ENCODE results near the gene GYS2. TPM values are rescaled to one million over a fixed set of nuclear protein-coding genes. Genes with fewer than 3 reads are reported as not detected.

The GYS2 gene
- total and polyA plus RNA-seq, 2 donors from 2014 or later, result not detected

DNA sequence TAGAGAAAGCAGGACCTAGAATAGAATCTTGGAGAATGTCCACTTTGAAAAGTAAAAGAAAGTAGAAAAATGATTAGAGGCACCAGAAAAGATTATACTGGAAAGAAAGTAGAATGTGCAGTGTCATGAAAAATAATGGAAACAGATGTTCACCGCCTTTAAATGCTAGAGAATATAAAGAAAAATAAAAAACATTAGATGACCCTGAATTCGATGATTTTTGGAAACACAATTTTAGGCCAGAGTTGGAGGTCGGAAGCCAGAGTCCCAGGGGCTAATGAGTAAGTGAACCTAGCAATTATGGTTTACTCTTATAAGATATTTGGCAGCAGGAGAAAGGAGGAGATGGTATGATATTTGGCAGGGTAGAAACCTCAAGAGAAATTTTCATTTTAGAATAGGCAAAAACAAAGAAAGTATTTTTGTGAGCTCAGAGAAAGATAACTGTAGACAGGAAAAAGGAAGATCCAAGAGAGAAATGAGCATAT is 37.7 kb downstream of the GYS2 start:
- Histone ChIP-seq H3K4me3 (ENCODE audit: low read length in 3 of 3) (no peak overlapping the region), H3K9me3 (ENCODE audit: control insufficient read depth in 2 of 3, insufficient read depth in 1 of 3, low read length in 3 of 3) (no peaks in the 10 kb centered on the region), H3K36me3 (ENCODE audit: control insufficient read depth in 2 of 3, insufficient read depth in 3 of 3, low read length in 3 of 3) (no peaks in the 10 kb centered on the region), H3K27ac (ENCODE audit: low read depth in 2 of 2, low read length in 2 of 2) (no peak overlapping the region), H3K4me1 (ENCODE audit: control insufficient read depth in 2 of 3, insufficient read depth in 2 of 3, low read depth in 1 of 3, low read length in 3 of 3) (peaks cover 0 to 3% (median 0%) of the 10 kb centered on the region in 3 donors), H3K27me3 (ENCODE audit: control insufficient read depth, insufficient read depth, low read length) (no peaks in the 10 kb centered on the region), H3K9ac (ENCODE audit: low read length in 3 of 3) (no peak overlapping the region)
- TF ChIP-seq, protein P1, sequence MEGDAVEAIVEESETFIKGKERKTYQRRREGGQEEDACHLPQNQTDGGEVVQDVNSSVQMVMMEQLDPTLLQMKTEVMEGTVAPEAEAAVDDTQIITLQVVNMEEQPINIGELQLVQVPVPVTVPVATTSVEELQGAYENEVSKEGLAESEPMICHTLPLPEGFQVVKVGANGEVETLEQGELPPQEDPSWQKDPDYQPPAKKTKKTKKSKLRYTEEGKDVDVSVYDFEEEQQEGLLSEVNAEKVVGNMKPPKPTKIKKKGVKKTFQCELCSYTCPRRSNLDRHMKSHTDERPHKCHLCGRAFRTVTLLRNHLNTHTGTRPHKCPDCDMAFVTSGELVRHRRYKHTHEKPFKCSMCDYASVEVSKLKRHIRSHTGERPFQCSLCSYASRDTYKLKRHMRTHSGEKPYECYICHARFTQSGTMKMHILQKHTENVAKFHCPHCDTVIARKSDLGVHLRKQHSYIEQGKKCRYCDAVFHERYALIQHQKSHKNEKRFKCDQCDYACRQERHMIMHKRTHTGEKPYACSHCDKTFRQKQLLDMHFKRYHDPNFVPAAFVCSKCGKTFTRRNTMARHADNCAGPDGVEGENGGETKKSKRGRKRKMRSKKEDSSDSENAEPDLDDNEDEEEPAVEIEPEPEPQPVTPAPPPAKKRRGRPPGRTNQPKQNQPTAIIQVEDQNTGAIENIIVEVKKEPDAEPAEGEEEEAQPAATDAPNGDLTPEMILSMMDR (IDR thresholded peaks at IDR 0.05; ENCODE audit: borderline replicate concordance, extremely low read depth, insufficient read depth), result no peak
- intact Hi-C loops (cut with DNase I), result no loop called here
- no peak for FAIRE-seq
- no peak for DNase-seq

DNA sequence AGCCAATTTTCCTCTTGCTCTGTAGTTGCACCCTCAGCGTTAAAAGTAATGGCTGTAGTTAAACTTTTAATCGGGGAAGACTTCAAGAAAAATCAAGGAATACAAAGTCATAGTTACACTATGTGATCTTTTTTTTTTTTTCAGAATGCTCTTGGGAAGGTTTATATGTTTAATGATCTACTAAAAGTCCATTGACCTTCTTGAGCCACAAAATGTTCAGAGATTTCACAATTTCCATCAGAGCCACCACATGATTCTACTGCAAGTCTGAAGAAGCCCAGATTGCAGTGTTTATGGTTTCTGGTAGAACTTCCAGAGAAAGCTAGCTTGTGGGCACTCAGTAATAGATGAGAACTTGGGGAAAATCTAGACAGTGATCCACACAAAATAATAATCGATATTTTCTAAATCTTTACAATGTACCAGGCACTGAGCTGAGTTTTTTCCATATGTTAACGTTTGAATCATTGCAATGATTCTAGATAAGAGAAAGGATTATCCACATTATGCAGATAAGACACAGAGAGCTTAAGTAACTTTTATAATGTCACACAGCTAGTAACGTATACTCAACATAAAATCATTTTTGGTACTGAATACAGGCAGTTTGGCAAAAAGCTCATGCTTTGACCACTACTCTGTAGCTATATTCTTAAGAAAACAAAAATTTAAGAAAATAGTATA is 38.3 kb downstream of the GYS2 start:
- intact Hi-C loops (cut with DNase I), result no loop called here
- no peaks in the 10 kb centered on the region for H3K27me3 ChIP-seq (ENCODE audit: control insufficient read depth, insufficient read depth, low read length)
- peak overlapping the region in 1 of 2 donors; percentile 37 for H3K27ac ChIP-seq (ENCODE audit: low read depth in 2 of 2, low read length in 2 of 2)
- H3K9me3 ChIP-seq (ENCODE audit: control insufficient read depth in 2 of 3, insufficient read depth in 1 of 3, low read length in 3 of 3), result no peaks in the 10 kb centered on the region
- FAIRE-seq (peak; percentile 62), DNase-seq (no peak)
- no peak overlapping the region for H3K9ac ChIP-seq (ENCODE audit: low read length in 3 of 3)
- no peak overlapping the region for H3K4me3 ChIP-seq (ENCODE audit: low read length in 3 of 3)
- no peaks in the 10 kb centered on the region for H3K36me3 ChIP-seq (ENCODE audit: control insufficient read depth in 2 of 3, insufficient read depth in 3 of 3, low read length in 3 of 3)
- peaks cover 0 to 3% (median 0%) of the 10 kb centered on the region in 3 donors for H3K4me1 ChIP-seq (ENCODE audit: control insufficient read depth in 2 of 3, insufficient read depth in 2 of 3, low read depth in 1 of 3, low read length in 3 of 3)
- TF ChIP-seq, protein P1 (IDR thresholded peaks at IDR 0.05; ENCODE audit: borderline replicate concordance, extremely low read depth, insufficient read depth), result no peak

DNA sequence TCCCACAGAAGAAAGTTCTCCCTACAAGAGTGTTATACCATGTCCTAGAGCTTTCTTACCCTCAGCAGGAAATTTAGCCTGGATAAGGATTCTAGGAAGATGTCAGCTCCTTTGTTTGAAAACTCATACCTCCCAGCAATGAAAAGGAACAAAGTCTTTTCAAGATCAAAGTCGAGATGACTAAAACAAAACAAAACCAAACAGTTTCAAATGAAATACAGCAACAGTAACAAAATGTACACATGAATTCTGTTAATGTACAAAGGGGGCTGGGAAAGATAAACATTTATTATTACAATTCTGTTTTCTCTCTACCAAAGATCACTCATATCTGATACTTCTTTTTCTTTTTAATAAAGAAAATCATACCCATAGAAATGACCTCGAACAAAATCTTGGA is 41.8 kb downstream of the GYS2 start:
- TF ChIP-seq, protein P1 (IDR thresholded peaks at IDR 0.05; ENCODE audit: borderline replicate concordance, extremely low read depth, insufficient read depth), result no peak
- Histone ChIP-seq H3K9me3 (ENCODE audit: control insufficient read depth in 2 of 3, insufficient read depth in 1 of 3, low read length in 3 of 3) (no peaks in the 10 kb centered on the region), H3K4me3 (ENCODE audit: low read length in 3 of 3) (no peak overlapping the region), H3K27ac (ENCODE audit: low read depth in 2 of 2, low read length in 2 of 2) (no peak overlapping the region), H3K9ac (ENCODE audit: low read length in 3 of 3) (no peak overlapping the region), H3K4me1 (ENCODE audit: control insufficient read depth in 2 of 3, insufficient read depth in 2 of 3, low read depth in 1 of 3, low read length in 3 of 3) (peaks cover 0 to 3% (median 0%) of the 10 kb centered on the region in 3 donors), H3K27me3 (ENCODE audit: control insufficient read depth, insufficient read depth, low read length) (no peaks in the 10 kb centered on the region), H3K36me3 (ENCODE audit: control insufficient read depth in 2 of 3, insufficient read depth in 3 of 3, low read length in 3 of 3) (no peaks in the 10 kb centered on the region)
- no peak for FAIRE-seq
- intact Hi-C loops (cut with DNase I), result no loop called here
- no peak for DNase-seq
